Glomerular endothelial cell (primary cell): ENCODE results near the gene RTP5. TPM values are rescaled to one million over a fixed set of nuclear protein-coding genes. Genes with fewer than 3 reads are reported as not detected.

Experiments
- DNase-seq: peaks from one replicate; pipeline ENCODE4 v3.0.0-alpha.2; 2011; ENCODE audit warnings: low read depth, low spot score; ENCODE audit errors: extremely low read depth
- total RNA-seq: library from RNA; depleted of rRNA; stranded (reverse); fragments of >200 nt; gene quantifications from 2 replicates; pipeline ENCODE4 v1.2.3, GENCODE V29; 2015

Gene RTP5
- total RNA-seq, 1 donor from 2014 or later: not detected

DNA sequence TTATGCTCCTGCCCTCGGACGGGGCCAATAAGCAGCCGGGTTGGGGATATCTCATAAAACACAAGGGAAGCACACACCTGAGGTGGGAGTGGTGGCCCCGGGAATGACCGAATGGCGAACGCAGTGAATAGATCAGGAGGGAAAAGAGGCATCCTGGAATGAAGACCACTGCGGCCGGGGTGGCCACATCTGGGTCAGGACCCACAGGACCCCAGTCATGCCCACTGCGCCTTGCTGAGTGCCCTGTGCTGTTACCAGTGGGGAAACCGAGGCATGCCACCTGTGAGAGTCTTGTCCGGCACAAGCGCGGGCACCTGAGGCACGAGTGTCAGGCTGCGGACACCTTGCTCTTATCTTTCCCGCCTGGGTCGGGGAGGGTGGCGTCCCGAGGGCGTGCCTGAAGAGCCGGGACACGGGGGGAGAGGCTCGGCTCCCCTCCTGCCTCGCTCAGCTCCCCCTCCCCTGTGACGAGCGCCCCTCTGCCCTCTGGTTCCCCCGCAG is 12.4 kb upstream of the RTP5 start:
- no peak for DNase-seq

DNA sequence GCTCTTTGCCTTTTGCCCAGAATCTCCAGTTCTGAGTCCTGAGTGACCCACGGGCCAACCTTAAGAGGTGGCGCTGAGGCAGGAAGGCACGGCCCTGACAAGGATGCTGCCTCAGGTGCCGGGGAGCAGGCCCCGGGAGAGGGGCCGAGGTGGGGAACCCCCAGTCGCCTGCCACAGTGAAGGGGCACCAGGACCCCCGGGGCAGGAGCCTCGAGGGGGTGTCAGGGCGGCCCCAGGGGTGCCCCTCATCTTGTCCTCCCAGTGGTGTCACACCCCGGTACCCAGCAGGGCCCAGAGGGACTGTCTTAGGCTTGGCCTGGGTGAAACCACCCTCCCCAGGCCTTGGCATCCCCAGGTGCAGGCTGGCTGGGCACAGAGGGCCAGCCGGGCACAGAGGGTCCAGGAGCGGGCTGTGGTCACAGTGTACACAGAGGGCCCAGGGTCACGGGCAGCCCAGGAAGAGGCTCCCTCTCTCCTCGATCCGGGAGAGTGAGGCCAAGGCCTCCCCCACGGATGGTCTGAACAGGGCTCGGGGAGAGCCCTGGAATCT is 11.9 kb upstream of the RTP5 start:
- DNase-seq: no peak

DNA sequence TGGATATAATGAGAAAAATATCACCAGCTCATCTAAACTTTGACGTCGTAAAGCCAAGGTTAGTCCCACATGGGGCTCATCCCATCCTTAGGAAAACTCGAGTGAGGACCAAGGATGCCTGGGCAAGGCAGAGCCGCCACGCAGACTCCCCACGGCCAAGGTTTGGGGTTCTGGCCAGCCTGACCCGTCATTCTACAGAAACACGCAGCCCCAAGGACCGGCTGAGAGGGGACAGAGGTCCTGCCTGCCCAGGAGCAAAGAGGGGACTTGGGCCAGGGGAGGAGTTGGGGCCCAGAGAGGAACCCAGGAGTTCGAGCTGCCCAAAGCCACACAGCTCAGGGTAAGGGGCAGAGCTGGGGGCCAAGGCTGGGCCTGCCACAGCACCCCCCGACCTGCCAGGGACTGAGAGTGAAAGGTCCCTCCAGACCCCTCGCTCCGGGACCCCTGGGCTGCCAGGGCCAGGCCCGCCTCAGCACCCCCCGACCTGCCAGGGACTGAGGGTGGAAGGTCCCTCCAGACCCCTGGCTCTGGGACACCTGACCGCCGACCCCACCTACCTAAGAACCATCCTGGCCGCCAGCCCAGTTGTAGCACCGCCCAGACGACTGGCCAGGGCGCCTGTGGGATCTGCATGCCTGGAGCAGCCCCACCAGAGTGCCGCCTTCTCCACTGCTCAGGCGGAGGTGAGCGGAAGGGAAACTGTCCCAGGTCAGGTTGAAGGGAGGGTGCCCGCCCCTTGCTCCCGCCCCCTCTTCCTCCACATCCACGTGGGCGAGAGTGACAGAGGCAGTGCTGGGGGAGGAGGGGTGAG is 11.1 kb upstream of the RTP5 start, which contains the start of gene PDCD1:
Gene PDCD1, minus strand, starts transcription at position 689 of the 811 bp plus-strand sequence. Its CDS starts 56 bp downstream, at position 633.
- DNase-seq: no peak

DNA sequence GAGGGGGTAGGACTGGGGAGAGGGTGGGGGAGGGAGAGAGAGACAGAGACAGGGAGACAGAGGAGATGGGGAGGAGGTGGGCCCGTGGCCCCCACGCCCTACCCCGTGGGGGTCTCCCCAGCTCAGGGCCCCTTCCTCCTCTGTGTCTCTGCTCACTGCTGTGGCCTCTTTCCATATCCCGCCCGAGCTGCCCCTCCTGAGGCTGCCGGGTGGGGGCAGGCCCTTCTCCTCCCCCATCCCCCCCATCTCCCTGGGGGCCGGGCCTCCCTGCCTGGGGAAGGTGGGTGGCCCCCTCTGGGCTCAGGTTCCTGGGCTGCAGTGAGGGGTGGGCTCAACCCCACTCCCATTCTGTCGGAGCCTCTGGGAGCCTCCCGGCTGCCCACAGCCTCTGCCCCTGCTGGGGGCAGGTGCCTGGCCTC is 10.5 kb upstream of the RTP5 start:
- DNase-seq: no peak

DNA sequence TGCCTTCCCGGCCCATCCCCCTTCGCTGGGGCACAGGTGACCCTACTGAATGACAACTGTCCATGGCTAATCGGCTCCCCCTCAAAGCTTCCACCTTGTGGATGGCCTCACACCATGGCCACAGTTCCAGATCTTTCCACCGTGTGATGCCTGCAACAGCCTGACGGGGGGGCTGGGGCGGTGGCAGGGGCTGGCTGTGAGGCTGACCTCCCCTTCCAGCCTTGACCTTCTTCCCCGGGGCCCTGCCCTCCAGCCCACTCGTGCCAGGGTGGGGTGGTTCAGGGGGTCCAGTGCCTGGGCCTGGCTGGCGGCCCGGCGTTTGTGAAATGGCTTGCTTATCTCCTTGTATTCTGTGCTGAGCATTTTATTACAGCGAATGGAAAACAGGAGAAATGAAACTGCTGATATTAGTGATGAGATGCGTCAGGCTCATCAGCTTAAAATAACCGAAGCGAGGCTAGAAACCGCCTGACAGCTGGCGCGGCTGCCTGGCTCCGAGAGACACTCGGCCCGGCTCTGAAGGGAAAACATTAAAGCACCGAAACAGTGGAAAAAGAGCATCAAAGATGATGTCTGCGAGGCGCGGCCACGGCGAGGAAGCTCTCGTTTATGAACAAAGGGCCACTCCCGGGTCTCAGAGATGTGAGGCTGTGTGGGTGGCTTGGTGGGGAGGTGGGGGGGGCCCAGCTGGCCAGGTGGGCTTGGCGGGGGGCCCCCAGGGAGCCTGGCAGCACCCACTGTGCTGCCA is 9.9 kb upstream of the RTP5 start:
- no peak for DNase-seq

DNA sequence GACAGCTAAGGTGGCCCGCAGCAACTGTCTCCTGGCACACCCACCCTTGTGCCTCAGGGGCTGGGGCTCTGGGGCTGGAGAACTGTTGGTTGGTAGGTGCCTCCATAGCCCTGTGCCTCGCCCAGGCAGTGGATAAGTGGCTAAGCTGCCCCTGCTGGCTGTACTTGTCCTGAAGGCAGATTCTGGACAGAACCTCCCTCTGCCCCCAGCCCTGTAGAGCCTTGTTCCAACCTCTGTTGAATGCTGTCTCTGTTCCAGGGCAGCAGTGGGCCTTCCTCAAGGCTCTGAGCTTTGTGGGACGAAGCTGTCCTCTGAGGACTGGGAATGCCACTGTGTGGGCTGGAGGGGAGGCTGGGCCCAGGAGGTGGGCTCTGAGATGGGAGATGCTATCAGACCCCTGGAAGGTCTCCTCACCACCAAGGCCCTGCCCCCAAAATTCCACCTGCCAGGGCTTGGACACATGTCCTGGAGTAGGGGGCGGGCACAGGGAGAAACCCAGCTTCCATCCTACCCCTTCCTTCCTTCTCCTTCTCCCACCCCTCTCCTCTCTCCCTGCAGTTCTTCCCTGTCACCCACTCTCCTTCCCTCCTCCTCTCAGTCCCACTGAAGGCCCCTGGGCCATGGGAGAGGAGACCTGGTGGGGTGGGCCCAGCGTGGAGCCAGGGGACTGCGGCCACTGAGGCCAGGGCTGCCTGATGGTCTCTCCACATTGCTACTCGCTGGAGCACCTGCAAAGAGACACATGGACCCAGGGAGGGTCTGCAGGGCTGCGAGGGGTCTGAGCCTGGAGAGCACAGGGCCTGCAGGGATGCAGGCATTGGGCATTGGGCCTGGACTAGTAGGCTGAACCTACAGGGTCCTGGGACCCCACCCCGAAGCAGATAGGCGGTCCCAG is 9.1 kb upstream of the RTP5 start:
- no peak for DNase-seq

DNA sequence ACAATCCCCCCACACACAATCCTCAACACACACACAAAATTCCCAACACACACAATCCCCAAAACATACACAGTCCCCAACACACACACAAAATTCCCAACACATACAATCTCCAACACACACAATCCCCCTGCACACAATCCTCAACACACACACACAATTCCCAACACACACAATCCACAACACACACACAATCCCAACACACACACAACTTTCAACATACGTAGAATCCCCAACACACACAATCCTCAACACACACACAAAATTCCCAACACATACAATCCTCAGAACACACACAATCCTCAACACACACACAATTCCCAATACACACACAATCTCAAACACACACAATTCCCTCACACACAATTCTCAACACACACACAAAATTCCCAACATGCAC is 8.3 kb upstream of the RTP5 start:
- no peak for DNase-seq

DNA sequence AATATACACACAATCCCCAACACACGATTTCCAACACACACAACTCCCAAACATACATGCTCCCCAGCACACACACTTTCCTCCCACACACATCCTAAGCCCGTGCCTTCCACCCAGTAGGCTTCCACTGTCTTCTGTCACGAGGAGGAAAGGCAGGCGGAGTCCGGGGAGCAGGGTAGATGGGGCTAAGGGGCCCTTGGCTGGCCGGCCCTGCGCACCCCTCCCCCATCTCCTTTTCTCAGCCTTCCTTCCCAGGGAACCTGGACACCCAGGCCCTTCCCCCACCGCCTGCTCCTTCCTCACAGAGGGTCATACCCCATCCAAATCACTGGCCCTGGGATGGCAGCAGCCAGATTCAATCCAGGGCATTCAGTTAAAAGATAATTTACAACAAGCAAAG is 7.4 kb upstream of the RTP5 start:
- no peak for DNase-seq

DNA sequence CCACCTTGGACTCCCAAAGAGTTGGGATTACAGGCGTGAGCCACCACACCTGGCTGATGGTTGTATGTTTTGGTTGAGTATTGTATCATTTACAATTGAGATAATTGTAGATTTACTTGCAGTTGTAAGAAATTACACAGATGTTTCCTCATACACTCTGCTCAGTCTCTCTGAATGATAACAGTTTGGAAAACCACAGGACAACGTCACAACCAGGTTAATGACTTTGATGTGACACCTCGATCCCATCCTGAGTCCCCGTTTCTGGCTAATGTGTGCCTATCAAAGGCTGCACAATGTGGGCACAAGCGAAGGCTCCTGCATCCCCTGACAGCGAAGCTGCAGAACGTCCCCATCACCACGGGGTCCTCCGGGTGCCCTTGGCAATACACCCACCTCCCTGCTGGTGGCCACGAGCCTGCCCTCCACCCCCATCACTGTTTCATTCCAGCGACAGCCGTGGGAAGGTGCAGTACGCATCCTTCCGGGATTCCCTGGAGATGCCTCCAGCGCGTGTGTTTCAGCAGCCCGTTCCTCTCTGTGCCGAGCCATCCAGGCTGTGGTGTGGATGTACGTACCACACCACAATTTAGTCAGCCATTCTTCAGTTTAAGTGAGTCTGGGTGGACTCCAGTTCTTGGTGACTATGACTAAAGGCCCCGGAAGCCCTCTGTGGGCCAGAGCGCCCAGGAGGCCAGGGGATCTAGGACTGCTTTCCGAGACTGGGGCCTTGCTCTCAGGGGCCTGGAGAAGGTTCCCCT is 6.6 kb upstream of the RTP5 start:
- no peak for DNase-seq

DNA sequence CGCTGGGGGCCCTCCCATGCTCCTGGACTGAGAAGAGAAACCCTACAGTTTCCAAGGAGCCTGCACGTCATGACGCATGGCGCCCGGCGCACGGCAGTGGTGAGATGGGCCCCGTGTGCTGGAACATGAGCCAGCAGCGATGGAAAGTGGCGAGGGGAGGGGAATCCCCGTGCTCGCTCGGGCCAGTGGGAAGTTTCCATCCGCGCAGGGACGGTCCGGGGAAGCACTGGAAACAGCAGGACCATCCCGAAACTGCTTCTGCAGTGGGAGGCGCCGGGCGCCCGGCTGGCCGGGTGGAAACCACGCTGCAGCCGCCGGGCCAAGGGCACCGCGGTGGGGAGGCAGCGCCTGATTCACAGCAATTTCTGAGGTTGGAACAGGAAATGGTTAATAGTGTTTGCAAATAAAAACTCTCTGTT is 6.0 kb upstream of the RTP5 start:
- no peak for DNase-seq

DNA sequence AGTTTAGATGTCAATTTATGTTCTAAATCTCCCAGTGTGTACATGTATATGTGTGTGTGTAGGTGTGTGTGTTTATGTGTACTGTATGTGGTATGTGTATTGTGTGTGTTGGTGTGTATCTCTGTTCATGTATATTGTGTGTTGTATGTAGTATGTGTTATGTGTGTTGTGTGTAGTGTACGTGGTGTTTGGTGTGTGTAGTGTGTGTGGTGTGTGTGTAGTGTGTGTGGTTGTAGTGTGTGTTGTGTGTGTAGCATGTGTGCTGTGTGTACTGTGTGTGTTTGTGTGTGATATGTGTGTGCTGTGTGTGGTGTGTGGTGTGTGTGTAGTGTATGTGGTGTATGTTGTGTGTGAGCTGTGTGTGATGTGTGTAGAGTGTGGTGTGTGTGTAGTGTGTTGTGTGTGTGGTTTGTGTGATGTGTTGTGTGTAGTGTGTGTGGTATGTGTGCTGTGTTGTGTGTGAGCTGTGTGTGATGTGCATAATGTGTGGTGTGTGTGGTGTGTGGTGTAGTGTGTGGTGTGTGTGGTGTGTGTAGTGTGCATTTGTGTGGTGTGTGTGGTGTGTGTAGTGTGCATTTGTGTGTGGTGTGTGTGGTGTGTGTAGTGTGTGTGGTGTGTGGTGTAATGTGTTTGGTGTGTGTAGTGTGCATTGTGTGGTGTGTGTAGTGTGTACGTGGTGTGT is 5.2 kb upstream of the RTP5 start:
- no peak for DNase-seq

DNA sequence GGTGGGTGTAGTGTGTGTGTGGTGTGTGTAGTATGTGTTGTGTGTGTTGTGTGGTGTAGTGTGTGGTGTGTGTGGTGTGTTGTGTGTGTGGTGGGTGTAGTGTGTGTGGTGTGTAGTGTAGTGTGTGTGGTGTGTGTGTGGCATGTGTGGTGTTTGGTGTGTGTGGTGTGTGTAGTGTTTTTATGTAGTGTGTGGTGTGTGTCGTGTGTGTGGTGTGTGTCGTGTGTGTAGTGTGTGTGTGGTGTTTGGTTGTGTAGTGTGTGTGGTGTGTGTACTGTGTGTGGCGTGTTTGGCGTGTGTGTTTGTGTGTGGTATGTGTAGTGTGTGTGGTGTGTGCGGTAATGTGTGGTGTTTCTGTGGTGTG is 4.7 kb upstream of the RTP5 start:
- no peak for DNase-seq

DNA sequence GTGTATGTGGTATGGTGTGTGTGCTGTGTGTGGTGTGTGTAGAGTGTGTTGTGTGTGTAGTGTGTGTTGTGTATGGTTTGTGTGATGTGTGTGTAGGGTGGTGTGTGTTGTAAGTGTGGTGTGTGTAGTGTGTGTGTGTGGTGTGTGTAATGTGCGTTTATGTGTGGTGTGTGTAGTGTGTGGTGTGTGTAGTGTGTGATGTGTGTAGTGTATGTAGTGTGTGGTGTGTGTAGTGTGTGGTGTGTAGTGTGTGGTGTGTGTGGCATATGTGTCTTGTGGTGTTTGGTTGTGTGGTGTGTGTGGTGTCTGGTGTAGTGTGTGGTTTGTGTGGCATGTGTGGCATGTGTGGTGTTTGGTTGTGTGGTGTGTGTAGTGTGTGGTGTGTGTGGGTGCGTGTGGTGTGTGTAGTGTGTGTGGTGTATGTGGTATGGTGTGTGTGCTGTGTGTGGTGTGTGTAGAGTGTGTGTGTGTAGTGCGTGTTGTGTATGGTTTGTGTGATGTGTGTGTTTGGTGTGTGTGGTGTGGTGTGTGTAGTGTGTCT is 4.0 kb upstream of the RTP5 start:
- no peak for DNase-seq

DNA sequence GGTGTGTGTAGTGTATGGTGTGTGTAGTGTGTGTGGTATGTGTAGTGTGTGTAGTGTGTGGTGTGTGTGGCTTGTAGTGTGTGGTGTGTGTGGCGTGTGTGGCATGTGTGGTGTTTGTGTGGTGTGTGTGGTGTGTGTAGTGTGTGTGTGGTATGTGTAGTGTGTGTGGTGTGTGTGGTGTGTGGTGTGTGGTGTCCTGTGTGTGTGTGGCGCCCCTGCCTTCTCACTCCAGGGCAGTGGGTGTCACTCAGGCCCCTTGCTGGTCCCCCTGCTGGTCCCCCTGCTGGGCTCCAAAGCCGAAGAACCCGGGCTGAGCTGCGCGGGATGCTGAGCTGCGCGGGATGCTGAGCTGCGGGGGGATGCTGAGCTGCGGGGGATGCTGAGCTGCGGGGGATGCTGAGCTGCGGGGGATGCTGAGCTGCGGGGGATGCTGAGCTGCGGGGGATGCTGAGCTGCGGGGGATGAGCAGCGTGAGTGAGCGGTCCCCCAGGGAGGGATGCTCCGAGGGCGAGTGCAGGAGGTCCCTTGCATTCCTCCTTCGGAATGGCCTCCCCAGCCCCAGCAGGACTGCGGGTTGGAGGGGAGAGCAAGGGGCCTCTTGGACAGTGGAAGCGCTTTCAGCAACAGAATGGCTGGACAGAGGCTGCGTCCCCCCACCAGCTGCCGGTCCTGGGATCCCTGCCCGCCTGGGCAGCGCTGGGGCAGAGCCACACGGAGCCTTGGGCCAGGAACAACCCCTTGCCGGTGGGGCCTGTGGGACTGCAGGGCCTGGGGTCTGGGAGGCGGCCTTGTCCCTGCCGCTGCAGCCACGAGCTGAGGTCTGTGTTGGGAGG is 3.4 kb upstream of the RTP5 start:
- DNase-seq: no peak

DNA sequence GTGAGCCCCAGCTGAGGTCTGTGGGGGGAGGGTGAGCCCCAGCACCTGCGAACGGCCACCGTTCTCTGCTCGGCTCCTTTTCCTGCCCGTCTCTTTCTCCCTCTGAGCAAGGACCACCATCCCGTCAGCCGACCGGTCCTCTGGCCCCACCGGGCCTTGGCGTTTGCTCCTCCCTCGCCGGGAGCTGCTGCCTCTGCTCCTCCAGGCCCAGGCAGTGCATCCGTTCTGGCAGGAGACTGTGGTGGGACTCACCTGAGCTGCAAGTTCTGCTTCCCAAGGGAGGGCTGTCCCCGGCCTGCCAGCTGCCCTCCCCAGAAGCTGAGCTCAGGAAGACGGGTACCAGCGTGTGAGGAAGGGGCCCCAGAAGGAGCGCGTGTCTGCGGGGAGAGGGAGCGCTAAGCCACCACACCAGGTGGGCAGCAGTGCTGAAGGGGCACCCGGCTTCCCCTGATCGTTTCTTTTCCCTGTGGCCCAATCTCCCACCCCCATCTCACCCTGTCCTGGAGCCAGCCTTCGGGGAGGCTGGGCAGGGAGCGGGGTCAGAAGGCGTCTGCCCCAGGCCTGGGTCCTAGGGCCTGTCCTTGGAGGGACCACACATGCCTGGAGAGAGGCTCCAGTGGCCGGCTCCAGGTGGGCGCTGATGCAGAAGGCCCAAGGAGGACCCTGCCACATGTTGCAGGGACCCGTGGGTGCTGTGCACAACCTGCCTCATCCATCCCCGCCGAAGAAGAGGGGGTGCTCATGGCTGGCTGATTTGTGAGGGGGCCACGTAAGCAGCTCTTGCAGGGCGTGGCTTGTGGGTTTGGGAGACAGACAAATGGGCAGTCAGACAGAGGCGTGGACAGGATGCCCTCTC is 2.5 kb upstream of the RTP5 start:
- no peak for DNase-seq

DNA sequence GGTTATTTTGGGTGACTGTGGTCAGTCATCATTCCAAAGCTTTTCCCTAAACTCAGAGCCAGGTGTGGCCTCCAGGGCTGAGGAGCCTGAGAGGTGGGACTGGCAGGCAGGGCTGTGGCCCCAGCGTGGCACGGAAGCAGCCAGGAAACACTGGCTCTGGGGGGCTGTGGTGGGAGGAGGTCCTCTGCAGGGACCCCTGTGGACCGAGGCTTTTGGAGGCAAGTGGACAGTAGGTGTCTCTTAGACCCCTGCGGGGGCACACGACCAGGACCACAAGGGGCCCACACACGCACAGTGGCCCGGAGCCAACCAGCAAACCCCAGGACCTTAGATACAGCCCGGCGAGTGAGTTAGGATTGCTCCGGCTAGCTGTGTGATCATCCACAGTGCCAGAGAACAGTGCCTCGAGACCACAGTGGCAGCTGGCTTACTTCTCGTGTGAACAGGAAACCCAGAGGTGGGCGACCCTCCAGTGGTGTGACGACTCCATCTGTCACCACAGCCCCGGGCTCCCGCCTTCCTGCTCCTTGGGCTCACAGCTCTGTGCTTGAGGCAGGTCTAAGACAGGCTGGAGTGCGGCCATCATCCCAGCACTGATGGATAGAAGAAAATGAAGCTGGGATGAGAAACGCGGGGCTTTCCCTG is 1.6 kb upstream of the RTP5 start:
- no peak for DNase-seq

DNA sequence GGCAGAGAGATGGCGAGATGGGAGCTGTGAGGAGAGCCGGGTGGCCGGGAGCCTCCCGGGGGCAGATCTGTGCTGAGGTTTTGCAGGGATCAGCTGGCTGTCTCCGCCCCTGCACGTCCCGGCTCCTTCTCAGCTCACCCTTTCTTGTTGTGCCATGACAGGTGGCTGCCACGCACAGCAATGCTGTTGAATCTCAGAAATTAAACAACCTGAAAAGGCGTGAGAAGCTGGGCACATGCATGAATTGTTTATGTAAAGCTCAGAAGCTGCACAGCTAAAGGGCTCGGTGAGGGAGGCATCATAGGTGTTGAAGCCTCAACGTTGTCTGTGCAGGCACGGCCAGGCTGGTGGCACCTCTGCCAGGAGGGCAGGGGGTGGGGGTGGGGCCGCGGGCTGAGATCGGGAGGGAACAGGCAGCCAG is 858 bp upstream of the RTP5 start:
- DNase-seq: no peak
